Measurements from ENCODE around the gene SBF2.
"Not testable (repeated sequence)": the region's sequence is repeated elsewhere in the genome, so short reads cannot be mapped to it uniquely, and the experiment has no call there.

Gene SBF2

GRCh38 chr11:9927670-9928069 is 366.3 kb downstream of the SBF2 start:
- in situ Hi-C loops (cut with HindIII; ENCODE audit: low sequenced_read_pairs): no loop called here

GRCh38 chr11:9923280-9923679 is 370.7 kb downstream of the SBF2 start:
- in situ Hi-C loops (cut with HindIII; ENCODE audit: low sequenced_read_pairs): no loop called here

GRCh38 chr11:9922806-9923205 is 371.2 kb downstream of the SBF2 start:
- in situ Hi-C loops (cut with HindIII; ENCODE audit: low sequenced_read_pairs): no loop called here

- in situ Hi-C loops (cut with HindIII; ENCODE audit: low sequenced_read_pairs): no loop called here
Observed at GRCh38 chr11:9916480-9916879, 377.5 kb downstream of the SBF2 start.

GRCh38 chr11:9914064-9914463 is 380.0 kb downstream of the SBF2 start:
- in situ Hi-C loops (cut with HindIII; ENCODE audit: low sequenced_read_pairs): no loop called here

GRCh38 chr11:9905960-9906791 is 387.8 kb downstream of the SBF2 start:
- in situ Hi-C loops (cut with HindIII; ENCODE audit: low sequenced_read_pairs): no loop called here

GRCh38 chr11:9905501-9905951 is 388.5 kb downstream of the SBF2 start:
- in situ Hi-C loops (cut with HindIII; ENCODE audit: low sequenced_read_pairs): no loop called here

- in situ Hi-C loops (cut with HindIII; ENCODE audit: low sequenced_read_pairs): no loop called here
Observed at GRCh38 chr11:9903579-9903978, 390.4 kb downstream of the SBF2 start.

GRCh38 chr11:9901943-9902342 is 392.1 kb downstream of the SBF2 start:
- in situ Hi-C loops (cut with HindIII; ENCODE audit: low sequenced_read_pairs): no loop called here

- in situ Hi-C loops (cut with HindIII; ENCODE audit: low sequenced_read_pairs): not testable (repeated sequence)
Observed at GRCh38 chr11:9900253-9900652, 393.8 kb downstream of the SBF2 start.

- in situ Hi-C loops (cut with HindIII; ENCODE audit: low sequenced_read_pairs): no loop called here
Observed at GRCh38 chr11:9899676-9900075, 394.3 kb downstream of the SBF2 start.

- in situ Hi-C loops (cut with HindIII; ENCODE audit: low sequenced_read_pairs): no loop called here
Observed at GRCh38 chr11:9896902-9897301, 397.1 kb downstream of the SBF2 start.

GRCh38 chr11:9895006-9895405 is 399.0 kb downstream of the SBF2 start:
- in situ Hi-C loops (cut with HindIII; ENCODE audit: low sequenced_read_pairs): no loop called here

- in situ Hi-C loops (cut with HindIII; ENCODE audit: low sequenced_read_pairs): no loop called here
Observed at GRCh38 chr11:9893474-9893873, 400.5 kb downstream of the SBF2 start.

GRCh38 chr11:9888938-9889337 is 405.1 kb downstream of the SBF2 start:
- in situ Hi-C loops (cut with HindIII; ENCODE audit: low sequenced_read_pairs): no loop called here

GRCh38 chr11:9887472-9887871 is 406.5 kb downstream of the SBF2 start:
- in situ Hi-C loops (cut with HindIII; ENCODE audit: low sequenced_read_pairs): no loop called here

- in situ Hi-C loops (cut with HindIII; ENCODE audit: low sequenced_read_pairs): no loop called here
Observed at GRCh38 chr11:9886595-9886994, 407.4 kb downstream of the SBF2 start.

GRCh38 chr11:9884601-9885000 is 409.4 kb downstream of the SBF2 start:
- in situ Hi-C loops (cut with HindIII; ENCODE audit: low sequenced_read_pairs): no loop called here

GRCh38 chr11:9880657-9881056 is 413.4 kb downstream of the SBF2 start:
- in situ Hi-C loops (cut with HindIII; ENCODE audit: low sequenced_read_pairs): no loop called here

- in situ Hi-C loops (cut with HindIII; ENCODE audit: low sequenced_read_pairs): no loop called here
Observed at GRCh38 chr11:9878936-9879335, 415.1 kb downstream of the SBF2 start.

- in situ Hi-C loops (cut with HindIII; ENCODE audit: low sequenced_read_pairs): no loop called here
Observed at GRCh38 chr11:9876331-9876730, 417.7 kb downstream of the SBF2 start.

- in situ Hi-C loops (cut with HindIII; ENCODE audit: low sequenced_read_pairs): no loop called here
Observed at GRCh38 chr11:9875862-9876261, 418.2 kb downstream of the SBF2 start.

- in situ Hi-C loops (cut with HindIII; ENCODE audit: low sequenced_read_pairs): no loop called here
Observed at GRCh38 chr11:9875399-9875798, 418.6 kb downstream of the SBF2 start.

Data from endothelial cell of hepatic sinusoid (primary cell).